Left ventricle myocardium superior (tissue), 1 donor: ENCODE results near the gene SIGLEC12. TPM values are rescaled to one million over a fixed set of nuclear protein-coding genes. Genes with fewer than 3 reads are reported as not detected.
"Not testable (repeated sequence)": the region's sequence is repeated elsewhere in the genome, so short reads cannot be mapped to it uniquely, and the experiment has no call there.

Source experiments
- ATAC-seq: fragments of 200-7000 bp; cut with Tn5 transposase; one replicate; pipeline ENCODE4 v1.9.1; 2020; ENCODE audit warnings: mild to moderate bottlenecking, moderate library complexity
- DNase-seq: peaks from one replicate; pipeline ENCODE4 v3.0.0-alpha.2; 2020
- intact Hi-C: fragments of 100-400 bp; cut with micrococcal nuclease; formaldehyde crosslinking; loops from one replicate; pipeline ENCODE4 v1.11.0; 2022
- total RNA-seq: library from RNA; stranded (reverse); fragmentation: NEBNext Ultra II Directional; extraction: Animal tissue kit (Norgen Biotek cat#: 25700); gene quantifications from one replicate; pipeline ENCODE4 v1.2.1, GENCODE V29; 2021
- donor health status: DM: no; HTN: yes; CAD: no; lungs with severe emphysema.

Gene SIGLEC12
- total RNA-seq, 1 donor from 2014 or later = not detected

DNA sequence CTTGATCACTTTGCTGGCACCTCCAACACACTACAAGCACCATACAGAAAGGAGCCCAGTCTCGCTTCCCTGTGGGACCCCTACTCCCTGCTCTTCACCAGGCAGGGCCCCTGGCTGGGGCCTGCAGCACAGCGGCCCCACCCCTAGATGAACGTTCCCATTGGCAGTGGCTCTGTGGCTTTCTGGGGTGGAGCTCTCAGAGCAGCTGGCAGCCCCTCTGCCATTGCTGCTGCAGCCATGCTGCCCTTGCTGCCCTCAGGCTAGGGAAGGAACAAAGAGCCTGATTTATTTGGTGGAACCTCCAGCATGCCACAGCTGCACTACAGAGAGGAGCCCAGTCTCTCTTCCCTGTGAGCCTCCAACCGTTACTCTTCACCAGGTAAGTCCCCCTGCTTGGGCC lies 24.1 kb upstream of the SIGLEC12 start:
- no peak for DNase-seq
- ATAC-seq = no peak
- intact Hi-C loops = no loop called here

DNA sequence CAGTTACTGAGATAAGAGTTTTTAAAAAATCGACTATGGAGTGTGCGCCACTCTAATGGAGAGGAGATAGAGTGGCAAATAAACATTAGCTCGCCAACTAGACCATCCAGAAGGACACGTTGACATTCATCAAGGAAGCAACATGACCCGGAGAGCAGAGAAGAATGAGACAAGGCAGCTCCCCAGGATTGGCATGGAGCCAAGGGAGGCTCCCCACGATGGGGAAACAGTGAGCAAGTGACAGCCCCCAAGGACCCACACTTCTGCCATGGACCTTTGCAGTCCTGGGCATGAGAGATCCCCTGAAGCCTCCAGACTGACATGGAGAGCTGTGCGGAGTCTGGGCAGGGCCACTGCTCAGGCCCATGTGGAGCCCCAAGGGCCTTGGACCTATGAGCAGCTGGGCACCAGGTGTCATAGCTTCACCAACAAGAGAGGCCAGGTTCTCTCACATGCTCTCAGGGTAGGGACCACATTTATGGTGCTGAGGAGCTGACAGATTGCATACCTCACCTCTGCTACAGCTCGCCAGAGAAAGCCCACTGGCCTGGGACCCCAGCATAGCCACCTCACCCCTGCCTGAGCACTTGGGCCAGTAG lies 23.2 kb upstream of the SIGLEC12 start:
- ATAC-seq (no peak), DNase-seq (no peak)
- intact Hi-C loops = no loop called here

DNA sequence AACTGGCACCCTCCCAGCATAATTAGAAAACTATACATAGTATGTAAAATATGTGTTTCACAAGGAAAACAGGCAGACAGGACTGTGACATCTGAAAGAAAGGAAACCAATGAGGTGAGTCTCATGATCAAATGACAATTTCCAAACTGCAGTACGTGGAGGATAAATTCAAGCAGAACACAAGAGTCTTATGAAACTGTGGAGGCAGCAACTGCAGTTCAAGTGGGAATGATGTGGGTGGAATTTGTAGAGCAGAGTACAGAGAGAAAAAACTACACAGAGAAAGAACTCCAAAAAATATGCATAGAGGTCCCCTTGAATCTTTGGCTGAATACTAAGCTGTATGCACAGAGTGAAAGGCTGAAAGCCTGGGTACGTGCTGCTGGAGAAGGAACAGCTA lies 20.2 kb upstream of the SIGLEC12 start:
- DNase-seq = no peak
- intact Hi-C loops = no loop called here

DNA sequence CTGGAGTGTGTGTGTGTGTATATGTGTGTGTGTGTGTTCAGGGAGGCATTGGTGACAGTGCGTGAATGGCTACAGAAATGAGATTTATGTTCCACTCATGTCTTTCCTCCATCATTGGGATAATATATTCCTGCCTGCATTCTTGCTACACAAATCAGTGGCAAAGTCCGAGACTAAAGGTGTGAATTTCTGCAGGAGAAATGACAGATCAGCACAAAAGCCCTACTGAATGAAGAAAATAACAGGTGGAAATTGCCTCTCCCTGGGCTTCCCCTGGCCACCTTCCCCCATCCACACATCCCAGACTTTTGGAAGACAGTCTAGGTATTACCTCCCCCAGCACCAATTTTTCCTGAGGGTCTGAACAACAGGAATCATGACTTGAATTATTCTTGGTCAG lies 19.8 kb upstream of the SIGLEC12 start:
- DNase-seq (no peak), ATAC-seq (no peak)
- intact Hi-C loops = no loop called here

More for the DNA sequence above, 20.2 kb upstream of the SIGLEC12 start:
- no peak for ATAC-seq

DNA sequence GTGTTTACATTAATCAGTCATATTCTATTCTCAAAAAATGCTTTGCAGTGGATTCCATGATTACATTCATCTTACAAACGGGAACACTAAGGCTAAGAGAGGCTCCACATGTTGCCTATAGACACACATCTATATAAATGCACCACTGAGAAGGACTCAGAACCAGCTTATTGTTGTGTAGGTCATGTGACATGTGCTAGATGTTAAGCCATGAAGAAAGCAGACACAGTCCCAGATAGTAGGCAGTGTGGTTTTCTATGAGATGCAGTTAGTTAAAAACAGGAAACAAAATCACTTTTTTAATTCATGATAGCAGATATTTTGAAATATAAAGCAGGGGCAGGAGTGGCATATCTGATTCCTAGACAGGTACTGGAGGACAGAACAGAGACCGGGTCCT lies 19.1 kb upstream of the SIGLEC12 start:
- intact Hi-C loops = no loop called here
- no peak for DNase-seq
- no peak for ATAC-seq

DNA sequence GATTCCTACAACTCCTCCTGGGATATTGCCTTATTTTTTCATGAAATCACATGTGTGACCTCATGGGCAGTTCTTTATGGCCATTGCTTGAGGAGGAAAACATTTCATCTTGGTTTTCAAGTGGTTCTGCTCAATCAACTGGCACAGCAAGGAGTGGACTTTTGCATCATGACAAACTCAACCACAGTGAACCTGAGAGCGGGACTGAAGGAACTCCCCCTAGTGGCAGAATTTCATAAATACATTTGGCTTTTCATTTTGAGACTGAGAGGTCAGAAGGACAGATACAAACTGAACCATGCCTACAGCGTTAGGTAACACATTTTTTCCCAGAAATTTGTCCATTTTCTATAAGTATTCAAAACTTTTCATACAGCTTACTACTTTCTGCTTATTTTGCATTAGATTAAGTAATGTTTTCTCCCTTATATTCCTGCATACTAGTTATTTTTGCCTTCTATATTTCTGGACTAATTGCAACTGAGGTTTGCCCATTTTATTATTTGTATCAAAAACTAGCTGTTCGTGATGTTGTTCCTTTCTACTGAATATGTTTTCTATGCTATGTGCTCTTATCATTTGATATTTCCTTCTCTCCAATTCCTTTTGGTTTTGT lies 13.4 kb upstream of the SIGLEC12 start:
- peak; percentile 42 for ATAC-seq
- intact Hi-C loops = no loop called here
- DNase-seq = no peak

DNA sequence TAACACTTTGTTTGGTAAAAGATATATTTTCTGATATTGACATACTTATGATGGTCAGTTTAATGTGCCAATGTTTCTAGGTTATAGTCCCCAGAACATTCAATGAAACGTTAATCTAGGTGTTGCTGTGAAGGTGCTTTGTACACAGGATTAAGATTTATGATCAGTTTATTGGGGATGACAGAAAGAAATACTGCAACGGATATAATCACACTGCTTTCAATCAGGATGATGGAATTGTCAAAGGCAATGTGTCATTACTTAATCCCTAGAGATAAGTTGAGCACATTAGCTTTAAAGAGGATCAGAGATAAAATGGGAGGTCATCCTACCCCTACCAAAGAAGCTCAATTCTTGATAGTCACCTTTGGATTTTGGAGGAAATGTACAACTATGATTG lies 12.4 kb upstream of the SIGLEC12 start:
- ATAC-seq = no peak
- intact Hi-C loops = no loop called here
- DNase-seq = no peak

DNA sequence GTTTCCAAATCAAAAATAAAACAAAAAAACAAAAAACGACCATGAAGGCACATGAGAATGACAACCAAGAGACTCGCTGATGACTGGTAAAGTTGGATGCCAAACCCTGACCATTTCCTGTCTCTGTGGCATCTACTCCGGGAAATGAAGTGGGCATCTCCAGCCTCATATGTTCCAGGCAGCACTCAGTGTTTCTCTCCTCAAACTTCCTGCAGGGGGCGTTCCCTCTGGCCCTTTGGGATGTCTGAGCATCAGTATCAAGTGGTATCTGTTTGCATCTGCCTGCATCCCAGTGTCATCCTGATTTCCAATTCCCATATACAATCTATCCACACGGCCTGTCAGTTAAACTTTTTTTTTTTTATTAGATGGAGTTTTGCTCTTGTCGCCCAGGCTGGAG lies 9.8 kb upstream of the SIGLEC12 start:
- intact Hi-C loops = no loop called here
- no peak for ATAC-seq
- no peak for DNase-seq

DNA sequence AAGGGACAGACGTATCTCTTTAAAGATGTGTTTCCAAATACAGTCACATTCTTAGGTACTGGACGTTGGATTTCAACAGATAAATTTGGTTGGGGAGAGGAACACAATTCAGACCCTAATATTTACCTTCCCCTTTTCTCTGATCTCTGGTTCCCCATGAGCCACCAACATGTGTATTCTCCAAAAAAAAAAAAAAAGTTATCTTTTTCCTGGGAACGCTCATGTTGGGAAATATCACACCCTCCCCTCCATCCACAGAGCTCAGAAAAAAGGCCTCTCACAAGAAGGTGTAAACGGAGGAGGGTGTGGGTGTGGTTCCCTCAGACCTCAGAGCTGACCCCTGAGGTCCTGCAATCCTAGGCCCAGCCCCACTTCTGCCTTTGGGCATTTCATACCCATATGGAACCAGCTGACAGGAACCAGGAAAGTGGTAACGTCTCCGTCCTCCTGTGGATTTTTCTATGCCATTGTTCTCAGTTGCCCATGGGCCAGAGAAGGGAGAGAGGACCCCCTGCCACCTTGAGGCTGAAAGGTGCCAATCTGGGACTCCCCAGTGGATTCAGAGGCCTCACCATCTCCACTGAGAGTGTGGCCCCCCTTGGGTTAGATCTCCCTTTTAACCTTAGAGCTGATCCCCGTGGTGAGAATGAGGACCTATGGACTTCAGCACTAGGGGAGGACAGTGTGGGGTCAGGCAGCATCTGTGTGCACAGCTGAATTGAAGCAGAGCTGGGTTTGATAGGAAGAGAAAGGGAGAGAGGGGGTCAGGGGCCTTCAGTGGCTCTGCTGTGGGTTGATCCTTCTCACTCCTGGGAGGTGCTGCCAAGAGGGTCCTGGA lies 8.4 kb upstream of the SIGLEC12 start:
- DNase-seq (no peak), ATAC-seq (no peak)
- intact Hi-C loops = no loop called here

DNA sequence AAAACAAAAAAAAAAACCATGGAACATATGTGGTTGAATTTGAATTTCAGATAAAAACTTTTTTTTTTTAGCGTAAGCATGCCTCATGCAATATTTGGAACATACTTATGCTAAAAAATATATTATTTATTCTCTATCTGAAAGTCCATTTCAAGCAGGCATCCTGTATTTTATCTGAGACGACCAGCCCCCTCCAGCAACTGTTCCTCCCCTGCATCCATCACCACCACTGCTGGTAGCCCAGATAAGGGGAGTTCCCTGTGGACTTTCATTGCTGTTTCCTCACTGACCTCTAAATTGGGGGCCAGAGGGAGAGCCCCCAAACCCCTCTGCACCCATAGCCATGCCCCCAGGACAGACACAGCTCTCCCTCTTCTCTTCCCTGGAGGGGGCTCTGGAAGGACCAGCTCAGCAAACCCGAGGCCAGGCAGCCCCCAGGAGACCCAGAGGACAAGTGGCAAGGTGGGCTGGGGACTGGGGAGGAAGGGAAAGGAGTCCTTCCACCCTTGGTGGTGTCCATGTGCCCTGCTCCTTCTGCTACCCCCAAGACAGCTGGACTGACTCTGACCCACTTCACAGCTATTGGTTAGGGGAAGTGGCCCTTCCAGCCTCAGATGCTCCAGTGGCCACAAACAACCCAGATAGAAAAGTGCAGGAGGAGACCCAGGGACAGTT lies 6.6 kb upstream of the SIGLEC12 start:
- no peak for DNase-seq
- intact Hi-C loops = no loop called here
- no peak for ATAC-seq

DNA sequence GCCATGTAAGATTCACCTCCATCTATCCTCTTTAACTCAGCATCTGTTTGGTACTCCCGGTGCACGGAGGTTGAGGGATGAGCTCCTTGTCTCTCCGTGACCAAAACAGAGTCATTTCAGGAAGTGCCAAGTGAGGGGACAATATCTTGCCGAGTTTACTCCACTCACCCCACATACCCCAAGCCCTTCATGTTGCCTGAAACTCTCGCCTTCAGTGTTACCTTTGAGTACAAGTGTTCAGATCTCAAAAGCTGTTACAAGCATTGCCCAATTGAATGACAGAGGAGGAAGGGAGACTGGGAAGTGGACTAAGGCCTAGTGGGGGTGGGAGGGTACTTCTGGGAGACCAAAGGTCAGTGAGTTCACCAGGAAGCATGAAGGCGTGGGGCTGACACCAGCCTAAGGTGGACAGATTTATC lies 6.0 kb upstream of the SIGLEC12 start:
- intact Hi-C loops = no loop called here
- no peak for DNase-seq
- ATAC-seq = no peak

DNA sequence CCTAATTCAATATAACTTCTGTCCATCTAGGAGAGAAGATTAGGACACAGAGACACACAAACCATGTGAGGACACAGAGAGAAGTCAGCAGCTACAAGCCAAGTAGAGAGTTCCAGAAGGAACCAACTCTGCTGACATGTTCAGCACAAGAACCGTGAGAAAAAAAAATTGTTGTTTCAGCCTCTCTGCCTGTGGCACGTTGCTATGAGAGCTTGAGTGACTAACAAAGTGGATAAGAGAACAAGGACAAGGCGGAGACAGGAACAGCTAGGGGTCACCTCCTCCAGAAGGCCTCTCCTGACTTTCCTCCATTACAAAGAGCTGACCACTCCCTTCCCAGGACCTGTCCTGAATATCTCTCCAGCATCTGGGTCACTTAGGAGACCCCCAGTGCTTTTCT lies 5.6 kb upstream of the SIGLEC12 start:
- ATAC-seq = peak; percentile 21
- DNase-seq = no peak
- intact Hi-C loops = no loop called here

DNA sequence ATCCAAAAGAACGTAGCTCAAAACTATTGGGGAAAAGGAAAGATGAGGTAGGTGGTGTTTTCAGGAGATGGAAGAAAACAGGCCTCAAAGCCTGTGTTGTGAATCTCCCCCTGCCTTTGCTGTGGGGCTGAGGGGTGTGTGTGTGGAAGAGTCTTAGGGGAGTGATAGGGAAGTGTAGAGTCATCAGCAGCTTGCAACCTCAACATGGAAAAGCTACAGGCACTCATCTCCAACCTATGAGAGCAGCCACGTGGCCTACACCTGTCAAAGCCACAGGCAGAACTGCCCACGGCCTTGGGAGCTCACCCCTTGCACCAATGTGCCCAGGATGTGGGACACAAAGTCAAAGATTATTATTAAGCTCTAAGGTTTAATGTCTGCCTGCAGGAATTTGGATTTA lies 4.3 kb upstream of the SIGLEC12 start:
- intact Hi-C loops = no loop called here
- DNase-seq (no peak), ATAC-seq (no peak)

DNA sequence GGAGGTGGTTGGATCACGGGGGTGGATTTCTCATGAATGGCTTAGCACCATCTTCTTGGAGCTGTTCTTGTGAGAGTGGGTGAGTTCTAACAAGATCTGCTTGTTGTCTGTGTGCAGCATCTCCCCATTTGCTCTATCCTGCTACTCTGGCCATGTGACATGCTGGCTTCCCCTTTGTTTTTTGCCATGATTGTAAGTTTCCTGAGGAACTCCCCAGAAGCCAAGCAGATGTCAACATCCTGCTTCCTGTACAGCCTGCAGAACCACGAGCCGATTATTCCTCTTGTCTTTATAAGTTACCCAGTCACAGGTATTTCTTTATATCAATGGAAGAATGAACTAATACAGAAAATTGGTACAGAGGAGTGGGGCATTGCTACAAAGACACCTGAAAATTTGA lies 2.3 kb upstream of the SIGLEC12 start:
- ATAC-seq = no peak
- DNase-seq = no peak
- intact Hi-C loops = no loop called here

DNA sequence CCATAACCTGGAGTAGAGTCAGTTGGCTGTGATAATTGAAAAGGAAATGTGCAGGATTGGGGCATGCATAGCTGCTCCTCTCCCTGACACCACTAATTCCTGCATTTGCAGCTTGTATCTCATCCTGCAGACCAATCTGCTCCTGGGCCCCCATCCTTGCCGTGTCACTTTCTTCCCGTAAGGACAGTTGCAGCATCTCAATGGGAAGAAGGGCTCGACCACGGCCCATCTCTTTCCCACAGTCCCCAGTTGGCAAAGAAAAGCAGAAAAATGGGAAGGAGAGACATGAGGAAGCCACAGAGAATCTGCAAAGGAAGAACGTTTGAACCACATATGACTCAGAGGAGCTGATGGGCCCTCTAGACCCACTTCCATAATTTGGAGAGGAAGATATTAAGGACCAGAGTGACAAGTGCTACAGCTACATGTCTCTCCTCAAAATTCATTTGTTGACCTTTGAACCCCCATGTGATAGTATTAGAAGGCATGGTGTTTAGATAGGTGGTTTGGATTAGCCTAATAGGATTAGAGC lies 1.8 kb upstream of the SIGLEC12 start:
- DNase-seq = no peak
- intact Hi-C loops = no loop called here
- ATAC-seq = no peak

DNA sequence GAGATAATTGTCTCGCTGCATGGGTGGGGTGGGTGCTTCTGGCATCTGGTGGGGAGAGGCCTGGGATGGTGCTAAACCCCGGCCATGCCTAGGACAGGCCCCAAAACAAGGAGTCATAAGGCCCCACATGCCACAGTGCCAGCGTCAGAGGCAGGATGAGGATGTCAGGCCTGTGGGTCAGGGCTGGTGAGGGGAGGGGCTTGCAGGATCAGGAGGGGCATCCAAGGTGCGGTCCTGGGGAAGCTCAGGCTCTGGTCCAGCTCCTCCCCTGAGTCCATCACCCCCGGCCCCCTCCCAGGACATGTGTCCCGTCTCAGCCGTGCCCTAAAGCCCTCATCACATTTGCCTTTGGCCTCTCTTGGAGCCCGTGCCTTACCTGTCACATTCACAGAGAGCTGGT lies 669 bp downstream of the SIGLEC12 start:
- intact Hi-C loops, ATAC-seq: not testable (repeated sequence)

DNA sequence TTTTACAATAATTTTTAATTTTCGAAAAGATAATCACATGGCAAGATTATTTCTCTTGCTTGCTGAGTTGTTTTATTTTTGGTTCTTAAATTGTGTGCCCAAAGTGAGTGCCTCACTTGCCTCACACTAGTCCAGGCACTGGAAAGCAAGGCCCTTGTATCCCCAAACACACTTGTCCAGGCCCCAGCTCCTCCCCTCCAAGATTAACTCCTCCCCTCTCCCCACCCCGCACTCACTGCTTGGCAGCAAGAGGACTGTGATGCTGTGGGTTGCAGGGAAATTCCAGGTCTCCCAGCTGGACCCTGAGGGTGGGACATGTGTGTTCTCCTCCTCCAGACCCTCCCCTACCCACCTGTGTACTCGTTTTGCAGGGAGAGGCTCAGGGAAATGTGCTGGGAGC lies 3.9 kb downstream of the SIGLEC12 start:
- no peak for DNase-seq
- ATAC-seq = no peak
- intact Hi-C loops = no loop called here

More for the DNA sequence above, 669 bp downstream of the SIGLEC12 start:
- not testable (repeated sequence) for DNase-seq

DNA sequence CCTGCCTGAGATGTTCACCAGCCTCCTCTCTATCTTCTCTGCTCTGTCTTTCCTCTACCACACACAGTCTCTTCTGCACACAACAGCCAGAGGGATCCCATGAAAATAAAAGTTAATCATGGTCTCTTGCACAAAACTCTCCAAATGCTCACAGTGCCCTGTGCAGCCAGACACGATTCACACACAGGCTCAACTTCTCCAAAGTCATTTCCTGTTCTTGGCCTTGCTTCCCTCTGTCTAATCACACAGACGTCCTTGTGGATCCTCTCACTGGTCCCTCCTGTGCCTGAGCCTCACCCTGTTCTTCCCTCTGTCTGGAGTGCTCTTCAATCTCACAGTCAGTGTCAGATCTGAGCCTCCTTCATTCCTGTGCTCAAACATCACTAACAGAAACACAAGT lies 7.8 kb downstream of the SIGLEC12 start:
- ATAC-seq (no peak), DNase-seq (no peak)
- intact Hi-C loops = no loop called here

DNA sequence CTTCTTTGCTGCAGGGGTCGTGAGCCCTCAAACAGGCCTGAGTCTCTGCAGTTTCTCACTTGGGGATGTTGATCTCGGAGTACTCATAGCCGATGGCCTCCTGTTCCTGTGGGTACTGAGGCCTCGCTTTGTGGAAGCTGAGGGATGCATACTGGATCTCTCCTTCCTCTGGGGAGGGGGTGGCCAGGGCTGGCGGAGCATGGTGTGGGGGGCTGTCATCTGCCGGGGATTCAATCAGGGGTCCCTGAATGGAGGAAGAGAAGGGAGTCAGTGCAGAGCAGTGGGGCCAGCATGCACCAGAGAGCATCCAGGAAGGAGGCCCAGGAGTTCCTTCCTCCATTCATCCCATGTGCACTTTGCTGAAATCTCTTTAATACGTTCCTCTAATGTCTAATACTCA lies 10.0 kb downstream of the SIGLEC12 start:
- ATAC-seq (no peak), DNase-seq (no peak)
- intact Hi-C loops = no loop called here

DNA sequence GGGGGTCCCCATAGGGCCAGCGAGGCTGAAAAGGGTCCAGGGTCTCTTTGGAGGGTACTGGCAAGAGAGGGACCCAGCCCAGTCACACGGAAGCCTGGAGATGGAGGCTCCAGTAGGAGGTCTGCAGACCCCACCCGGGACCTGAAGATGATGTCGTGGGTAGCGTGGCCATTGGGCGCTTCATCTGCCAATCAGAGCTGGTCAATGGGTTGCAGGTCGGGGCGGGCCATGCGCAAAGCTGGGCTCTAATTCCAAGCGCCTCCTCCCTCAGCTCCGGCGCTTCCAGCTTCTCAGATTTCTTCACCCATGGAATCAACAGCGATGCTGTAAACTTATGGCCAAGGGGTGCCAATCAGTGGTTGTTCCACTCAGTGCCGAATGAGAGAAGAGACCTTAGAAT lies 10.9 kb downstream of the SIGLEC12 start:
- ATAC-seq = no peak
- intact Hi-C loops = no loop called here
- DNase-seq = no peak
